Pancreas (tissue), 10 donors: Measurements from ENCODE around the gene MYMX. TPM values are rescaled to one million over a fixed set of nuclear protein-coding genes. Genes with fewer than 3 reads are reported as not detected.
A peak's percentile ranks its signal among the peaks of the same experiment; 100 is the strongest.

ENCODE experiments used
- ATAC-seq, 4 donors: fragments of 200-7000 bp; cut with Tn5 transposase; one replicate each; pipeline versions ENCODE4 v1.8.0 to v1.9.1; 2020; ENCODE audit warnings: mild to moderate bottlenecking in 4 of 4, moderate library complexity in 4 of 4
- DNase-seq, 6 donors: peaks; one replicate each; pipeline ENCODE4 v3.0.0-alpha.2; 2020
- FAIRE-seq: peaks from 2 replicates; lab custom pipeline; 2012; peaks lifted over from hg19 to GRCh38; lab: Jason Lieb, UNC
- H3K27ac ChIP-seq, 4 donors: fragments of 200-600 bp; sonication (generic); 1 replicate in 3 of 4; 2 replicates in 1 of 4; pipeline versions ENCODE4 v1.5.0 to v1.8.0; 2020
- H3K27me3 ChIP-seq, 4 donors: fragments of 200-600 bp; one replicate each; pipeline ENCODE4 v1.8.0; 2021
- H3K36me3 ChIP-seq, 3 donors: fragments of 200-600 bp; sonication (generic) in 1 of 3; one replicate each; pipeline versions ENCODE4 v1.5.0 to v1.8.0; 2020 to 2021
- H3K4me1 ChIP-seq, 3 donors: fragments of 200-600 bp; one replicate each; pipeline ENCODE4 v1.8.0; 2021
- H3K4me3 ChIP-seq, 4 donors: fragments of 200-600 bp; sonication (generic) in 2 of 4; one replicate each; pipeline versions ENCODE4 v1.5.0 to v1.8.0; 2020 to 2021
- H3K9me3 ChIP-seq, 4 donors: fragments of 200-600 bp; one replicate each; pipeline ENCODE4 v1.8.0; 2021
- CTCF ChIP-seq, 4 donors: fragments of 200-600 bp; sonication (generic) in 3 of 4; IDR thresholded peaks; one replicate each; pipeline versions ENCODE4 v1.5.0 to v1.8.0; 2021; ENCODE audit warnings: antibody characterized with exemption in 4 of 4
- WGBS, 2 donors: extraction: QIAGEN DNeasy Blood & Tissue Kit; methylation state at CpG; one replicate each; pipeline ENCODE4 v1.1.7; 2013; 5-methylcytosine and 5-hydroxymethylcytosine counted together
- intact Hi-C, 3 donors: fragments of 100-400 bp; cut with DNase I; formaldehyde crosslinking; loops; one replicate each; pipeline versions ENCODE4 v1.11.1 to v1.14.2; 2022
- polyA plus RNA-seq, 2 donors: library from polyadenylated mRNA; stranded (reverse); fragments of 200-250 nt; gene quantifications; one replicate each; pipeline ENCODE4 v1.2.3, GENCODE V29; 2013
- total RNA-seq, 6 donors: library from RNA; stranded (reverse); fragmentation: NEBNext Ultra II Directional in 4 of 6; extraction: Animal tissue kit (Norgen Biotek cat#: 25700) in 4 of 6; gene quantifications; one replicate each; pipeline versions ENCODE4 v1.2.1 to v1.2.4, GENCODE V29; 2021 to 2023
- donor health status: healthy with polysubstance abuse.
- donor health status: DM: no; HTN: no; CAD: no; lungs with moderate emphysema.
- donor health status: DM: no; HTN: no; CAD: no.
- donor health status: control.
- donor health status: control.
- donor health status: Bipolar disorder and iron deficiency.
- donor health status: DM: yes; HTN: yes; CAD: no.
- donor health status: DM: no; HTN: no; CAD: no.
- donor health status: DM: no; HTN: no; CAD: no.
- donor health status: DM: yes; HTN: yes; CAD: no.

Gene MYMX
- total and polyA plus RNA-seq, 8 donors: 0.34 to 4.3 (median 1.7) TPM

GRCh38 chr6:44202972-44203750, 13.6 kb upstream of the MYMX start:
- peaks cover 13 to 15% (median 15%) of the 10 kb centered on the region in 3 donors for H3K4me1 ChIP-seq
- intact Hi-C loops: no loop called here
- DNase-seq: no peak
- no peaks in the 10 kb centered on the region for H3K27me3 ChIP-seq
- no peak for TF ChIP-seq CTCF (IDR thresholded peaks at IDR 0.05)
- no peak for FAIRE-seq
- peak; percentile 33 to 72 (median 52) for ATAC-seq
- no peak overlapping the region for H3K4me3 ChIP-seq
- WGBS, 2 donors: 44 to 51% methylated on average over 11 of the region's 11 CpGs
- no peaks in the 10 kb centered on the region for H3K36me3 ChIP-seq
- peak overlapping the region; percentile 26 to 50 (median 32) for H3K27ac ChIP-seq
- no peaks in the 10 kb centered on the region for H3K9me3 ChIP-seq

GRCh38 chr6:44203955-44204354, 12.8 kb upstream of the MYMX start:
- 79 to 83% methylated on average over 6 of the region's 6 CpGs for WGBS, 2 donors
- peak overlapping the region in 3 of 4 donors; percentile 14 to 32 (median 26) for H3K27ac ChIP-seq
- no peak for FAIRE-seq
- no peaks in the 10 kb centered on the region for H3K36me3 ChIP-seq
- H3K9me3 ChIP-seq: no peaks in the 10 kb centered on the region
- ATAC-seq: peak in 2 of 4 donors; percentile 8 to 36
- no peaks in the 10 kb centered on the region for H3K27me3 ChIP-seq
- no peak for TF ChIP-seq CTCF (IDR thresholded peaks at IDR 0.05)
- peaks cover 13 to 15% (median 15%) of the 10 kb centered on the region in 3 donors for H3K4me1 ChIP-seq
- no peak overlapping the region for H3K4me3 ChIP-seq
- DNase-seq: no peak
- intact Hi-C loops: no loop called here

- H3K27ac ChIP-seq: no peak overlapping the region
- DNase-seq (no peak), FAIRE-seq (no peak), ATAC-seq (no peak)
- intact Hi-C loops: no loop called here
- H3K9me3 ChIP-seq: no peaks in the 10 kb centered on the region
- no peaks in the 10 kb centered on the region for H3K36me3 ChIP-seq
- no peak for TF ChIP-seq CTCF (IDR thresholded peaks at IDR 0.05)
- H3K27me3 ChIP-seq: no peaks in the 10 kb centered on the region
- peaks cover 10 to 11% (median 10%) of the 10 kb centered on the region in 3 donors for H3K4me1 ChIP-seq
- WGBS, 2 donors: 88 to 92% methylated on average over 6 of the region's 6 CpGs
- H3K4me3 ChIP-seq: no peak overlapping the region
Measured at GRCh38 chr6:44207966-44208365, 8.8 kb upstream of the MYMX start.

- Histone ChIP-seq H3K27ac (no peak overlapping the region), H3K4me3 (no peak overlapping the region), H3K4me1 (no peaks in the 10 kb centered on the region), H3K9me3 (no peaks in the 10 kb centered on the region), H3K27me3 (no peaks in the 10 kb centered on the region), H3K36me3 (no peaks in the 10 kb centered on the region)
- 78 to 87% methylated on average over 3 of the region's 3 CpGs for WGBS, 2 donors
- no peak for ATAC-seq
- intact Hi-C loops: no loop called here
- TF ChIP-seq CTCF (IDR thresholded peaks at IDR 0.05): no peak
- DNase-seq: no peak
- no peak for FAIRE-seq
Measured at GRCh38 chr6:44211284-44211683, 5.4 kb upstream of the MYMX start.

- Histone ChIP-seq H3K4me3 (no peak overlapping the region), H3K9me3 (no peaks in the 10 kb centered on the region), H3K36me3 (no peaks in the 10 kb centered on the region), H3K27ac (no peak overlapping the region), H3K4me1 (peaks cover 0 to 18% (median 12%) of the 10 kb centered on the region in 3 donors), H3K27me3 (no peaks in the 10 kb centered on the region)
- intact Hi-C loops: no loop called here
- no peak for FAIRE-seq
- DNase-seq: no peak
- 89 to 90% methylated on average over 6 of the region's 6 CpGs for WGBS, 2 donors
- TF ChIP-seq CTCF (IDR thresholded peaks at IDR 0.05): no peak
- ATAC-seq: no peak
Measured at GRCh38 chr6:44214307-44214706, 2.4 kb upstream of the MYMX start.
